IPS-15b (cell line): Measurements from ENCODE around the gene HSPB6.

Experiments used
- H3K27me3 ChIP-seq: one replicate; pipeline ENCODE4 v1.6.1; 2013; ENCODE audit warnings: low read length; ENCODE audit not compliant: control insufficient read depth, insufficient read depth
- H3K36me3 ChIP-seq: one replicate; pipeline ENCODE4 v1.6.1; 2013; ENCODE audit warnings: low read length; ENCODE audit not compliant: control insufficient read depth, insufficient read depth
- H3K4me1 ChIP-seq: one replicate; pipeline ENCODE4 v1.6.1; 2013; ENCODE audit warnings: mild to moderate bottlenecking, low read length; ENCODE audit not compliant: control insufficient read depth, insufficient read depth
- H3K4me3 ChIP-seq: one replicate; pipeline ENCODE4 v1.5.1; 2013; ENCODE audit warnings: low read depth, low read length
- H3K9ac ChIP-seq: one replicate; pipeline ENCODE4 v1.6.1; 2013; ENCODE audit warnings: low read depth, mild to moderate bottlenecking, low read length
- H3K9me3 ChIP-seq: one replicate; pipeline ENCODE4 v1.6.1; 2013; ENCODE audit warnings: mild to moderate bottlenecking, low read length; ENCODE audit not compliant: control insufficient read depth, insufficient read depth

HSPB6 gene

GRCh38 chr19:35738021-35738886 is 18.6 kb downstream of the HSPB6 start:
- Histone ChIP-seq H3K9ac (no peak overlapping the region), H3K36me3 (peaks cover 43% of the 10 kb centered on the region), H3K4me3 (no peak overlapping the region), H3K27me3 (no peaks in the 10 kb centered on the region), H3K4me1 (no peaks in the 10 kb centered on the region), H3K9me3 (no peaks in the 10 kb centered on the region)

DNA sequence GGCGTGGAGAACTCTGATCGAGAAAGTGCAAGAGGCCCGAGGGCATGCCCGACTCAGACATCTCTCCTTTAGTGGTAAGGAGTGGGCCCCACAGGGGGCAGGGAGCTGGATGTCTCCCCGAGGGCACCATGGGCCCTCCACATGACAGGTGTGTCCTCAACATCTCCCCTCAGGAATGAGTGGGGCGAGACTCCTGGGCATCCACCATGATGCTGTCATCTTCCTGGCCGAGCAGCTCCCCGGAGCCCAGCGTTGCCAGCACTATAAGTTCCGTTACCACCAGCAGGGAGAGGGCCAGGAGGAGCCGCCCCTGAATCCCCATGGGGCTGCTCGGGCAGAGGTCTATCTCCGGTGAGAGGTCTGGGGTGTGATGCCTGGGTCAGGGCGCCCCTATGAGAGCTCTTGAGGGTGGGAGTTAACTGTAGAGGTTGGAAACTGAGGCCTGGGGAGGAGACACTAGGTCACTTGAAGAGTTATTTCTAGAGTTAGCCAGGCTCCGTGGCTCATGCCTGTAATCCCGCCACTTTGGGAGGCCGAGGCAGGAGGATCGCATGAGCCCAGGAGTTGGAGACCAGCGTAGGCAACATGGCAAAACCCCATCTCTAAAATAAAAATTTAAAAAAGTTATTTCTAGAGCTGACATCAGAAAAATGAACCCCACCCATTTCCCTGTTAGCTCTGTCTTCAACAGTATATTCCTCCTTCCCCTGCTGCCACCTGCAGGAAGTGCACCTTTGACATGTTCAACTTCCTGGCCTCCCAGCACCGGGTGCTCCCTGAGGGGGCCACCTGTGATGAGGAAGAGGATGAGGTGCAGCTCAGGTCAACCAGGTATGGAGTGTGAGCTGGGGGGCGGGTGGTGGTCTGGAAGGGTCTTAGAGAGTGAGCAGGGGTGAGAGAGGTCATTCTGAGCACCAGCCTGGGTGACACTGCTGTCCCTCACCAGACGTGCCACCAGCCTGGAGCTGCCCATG is 19.6 kb downstream of the HSPB6 start:
- no peaks in the 10 kb centered on the region for H3K4me1 ChIP-seq
- no peak overlapping the region for H3K9ac ChIP-seq
- H3K4me3 ChIP-seq = no peak overlapping the region
- no peaks in the 10 kb centered on the region for H3K9me3 ChIP-seq
- H3K27me3 ChIP-seq = no peaks in the 10 kb centered on the region
- H3K36me3 ChIP-seq = peaks cover 43% of the 10 kb centered on the region

DNA sequence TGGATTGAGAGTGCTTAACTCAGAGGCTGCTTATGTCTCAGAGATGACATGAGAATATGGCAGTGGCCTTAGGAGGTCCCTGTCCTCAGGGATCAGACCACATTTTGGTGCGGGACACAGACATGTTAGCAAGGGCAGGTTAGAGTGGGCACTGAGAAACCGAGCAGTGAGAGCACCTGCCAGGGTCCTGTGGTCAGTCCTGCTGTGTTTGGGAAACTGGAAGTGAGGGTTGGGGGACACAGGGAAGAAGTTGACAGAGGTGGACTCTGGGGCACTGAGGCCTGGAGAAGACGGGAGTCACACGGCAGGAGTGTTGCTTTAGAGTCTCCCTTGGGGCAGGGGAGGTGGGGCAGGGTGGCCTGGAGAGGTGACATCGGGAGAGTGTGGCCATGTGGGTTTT is 21.9 kb downstream of the HSPB6 start:
- peaks cover 62% of the 10 kb centered on the region for H3K36me3 ChIP-seq
- no peaks in the 10 kb centered on the region for H3K9me3 ChIP-seq
- no peak overlapping the region for H3K9ac ChIP-seq
- H3K27me3 ChIP-seq = no peaks in the 10 kb centered on the region
- no peaks in the 10 kb centered on the region for H3K4me1 ChIP-seq
- no peak overlapping the region for H3K4me3 ChIP-seq

GRCh38 chr19:35734273-35734672 is 22.6 kb downstream of the HSPB6 start:
- Histone ChIP-seq H3K4me1 (no peaks in the 10 kb centered on the region), H3K4me3 (no peak overlapping the region), H3K9ac (no peak overlapping the region), H3K9me3 (no peaks in the 10 kb centered on the region), H3K27me3 (no peaks in the 10 kb centered on the region), H3K36me3 (peaks cover 68% of the 10 kb centered on the region)

DNA sequence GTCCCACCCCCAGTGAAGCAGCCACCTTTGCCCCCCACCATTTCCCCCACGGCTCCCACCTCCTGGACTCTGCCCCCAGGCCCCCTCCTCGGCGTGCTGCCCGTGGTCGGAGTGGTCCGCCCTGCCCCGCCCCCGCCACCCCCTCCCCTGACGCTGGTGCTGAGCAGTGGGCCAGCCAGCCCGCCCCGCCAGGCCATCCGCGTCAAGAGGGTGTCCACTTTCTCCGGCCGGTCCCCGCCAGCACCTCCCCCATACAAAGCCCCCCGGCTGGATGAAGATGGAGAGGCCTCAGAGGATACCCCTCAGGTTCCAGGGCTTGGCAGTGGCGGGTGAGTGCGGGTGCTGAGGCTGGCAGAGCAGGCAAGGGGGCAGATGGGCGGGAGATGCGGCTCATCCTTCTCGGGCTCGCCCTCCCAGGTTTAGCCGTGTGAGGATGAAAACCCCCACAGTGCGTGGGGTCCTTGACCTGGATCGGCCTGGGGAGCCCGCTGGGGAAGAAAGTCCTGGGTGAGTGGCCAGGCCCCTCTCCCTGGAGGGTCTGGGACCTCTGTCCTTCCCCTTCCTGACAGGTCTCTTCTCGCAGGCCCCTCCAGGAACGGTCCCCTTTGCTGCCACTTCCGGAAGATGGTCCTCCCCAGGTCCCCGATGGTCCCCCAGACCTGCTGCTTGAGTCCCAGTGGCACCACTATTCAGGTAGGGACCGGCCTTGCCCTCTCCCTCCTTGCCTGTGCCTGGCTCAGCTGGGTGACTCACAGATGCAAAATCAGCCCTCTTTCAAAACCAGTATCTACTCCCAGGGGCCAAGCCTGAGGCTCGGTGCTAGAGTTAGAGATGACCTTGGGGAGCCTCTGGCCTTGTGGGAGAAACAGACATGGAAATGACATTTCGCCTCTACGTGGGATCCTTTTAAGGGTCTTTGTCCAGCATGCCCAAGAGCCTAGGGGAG is 23.4 kb downstream of the HSPB6 start:
- Histone ChIP-seq H3K36me3 (peaks cover 68% of the 10 kb centered on the region), H3K27me3 (no peaks in the 10 kb centered on the region), H3K9ac (no peak overlapping the region), H3K9me3 (no peaks in the 10 kb centered on the region), H3K4me1 (no peaks in the 10 kb centered on the region), H3K4me3 (no peak overlapping the region)

DNA sequence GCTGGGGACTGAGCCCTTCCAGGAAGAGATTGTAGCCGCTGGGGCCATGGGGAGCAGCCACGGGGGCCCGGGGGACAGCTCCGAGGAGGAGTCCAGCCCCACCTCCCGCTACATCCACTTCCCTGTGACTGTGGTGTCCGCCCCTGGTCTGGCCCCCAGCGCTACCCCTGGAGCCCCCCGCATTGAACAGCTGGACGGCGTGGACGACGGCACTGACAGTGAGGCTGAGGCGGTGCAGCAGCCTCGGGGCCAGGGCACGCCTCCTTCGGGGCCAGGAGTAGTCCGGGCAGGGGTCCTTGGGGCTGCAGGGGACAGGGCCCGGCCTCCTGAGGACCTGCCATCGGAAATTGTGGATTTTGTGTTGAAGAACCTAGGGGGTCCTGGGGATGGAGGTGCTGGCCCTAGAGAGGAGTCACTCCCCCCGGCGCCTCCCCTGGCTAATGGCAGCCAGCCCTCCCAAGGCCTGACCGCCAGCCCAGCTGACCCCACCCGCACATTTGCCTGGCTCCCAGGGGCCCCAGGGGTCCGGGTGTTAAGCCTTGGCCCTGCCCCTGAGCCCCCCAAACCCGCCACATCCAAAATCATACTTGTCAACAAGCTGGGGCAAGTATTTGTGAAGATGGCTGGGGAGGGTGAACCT is 24.2 kb downstream of the HSPB6 start:
- Histone ChIP-seq H3K4me1 (no peaks in the 10 kb centered on the region), H3K36me3 (peaks cover 68% of the 10 kb centered on the region), H3K9ac (no peak overlapping the region), H3K27me3 (no peaks in the 10 kb centered on the region), H3K9me3 (no peaks in the 10 kb centered on the region), H3K4me3 (no peak overlapping the region)

DNA sequence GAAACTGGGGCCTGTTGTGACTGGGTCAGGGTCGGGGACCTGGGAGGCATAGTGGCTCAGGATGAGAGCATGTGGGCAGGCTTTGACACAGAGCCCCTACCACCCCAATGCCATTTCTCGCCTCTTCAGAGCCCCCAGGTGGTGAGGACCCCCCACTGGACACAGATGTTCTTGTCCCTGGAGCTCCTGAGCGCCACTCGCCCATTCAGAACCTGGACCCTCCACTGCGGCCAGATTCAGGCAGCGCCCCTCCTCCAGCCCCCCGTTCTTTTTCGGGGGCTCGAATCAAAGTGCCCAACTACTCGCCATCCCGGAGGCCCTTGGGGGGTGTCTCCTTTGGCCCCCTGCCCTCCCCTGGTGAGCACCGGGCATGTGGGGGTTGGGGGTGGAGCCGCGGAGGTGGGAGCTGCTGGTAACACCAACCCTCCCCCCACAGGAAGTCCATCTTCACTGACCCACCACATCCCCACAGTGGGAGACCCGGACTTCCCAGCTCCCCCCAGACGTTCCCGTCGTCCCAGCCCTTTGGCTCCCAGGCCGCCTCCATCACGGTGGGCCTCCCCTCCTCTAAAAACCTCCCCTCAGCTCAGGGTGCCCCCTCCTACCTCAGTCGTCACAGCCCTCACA is 24.9 kb downstream of the HSPB6 start:
- H3K36me3 ChIP-seq = peaks cover 68% of the 10 kb centered on the region
- no peaks in the 10 kb centered on the region for H3K4me1 ChIP-seq
- H3K27me3 ChIP-seq = no peaks in the 10 kb centered on the region
- no peak overlapping the region for H3K4me3 ChIP-seq
- no peak overlapping the region for H3K9ac ChIP-seq
- H3K9me3 ChIP-seq = no peaks in the 10 kb centered on the region

GRCh38 chr19:35731353-35731752 is 25.5 kb downstream of the HSPB6 start:
- Histone ChIP-seq H3K9me3 (no peaks in the 10 kb centered on the region), H3K27me3 (no peaks in the 10 kb centered on the region), H3K4me1 (no peaks in the 10 kb centered on the region), H3K36me3 (peaks cover 65% of the 10 kb centered on the region), H3K4me3 (no peak overlapping the region), H3K9ac (no peak overlapping the region)

DNA sequence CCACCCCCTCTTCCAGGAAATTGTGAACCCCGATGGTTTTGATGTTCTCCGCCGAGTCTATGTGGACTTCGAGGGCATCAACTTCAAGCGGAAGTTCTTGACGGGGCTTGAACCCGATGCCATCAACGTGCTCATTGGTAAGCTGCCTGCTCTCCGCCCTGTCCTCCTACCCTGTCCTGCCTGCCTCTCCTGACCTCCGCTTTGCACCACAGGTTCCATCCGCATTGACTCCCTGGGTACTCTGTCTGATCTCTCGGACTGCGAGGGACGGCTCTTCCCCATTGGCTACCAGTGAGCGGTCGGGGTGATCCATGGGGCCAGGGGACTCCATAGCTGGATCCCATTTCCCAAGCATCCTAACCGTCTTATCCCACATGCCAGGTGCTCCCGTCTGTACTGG is 26.5 kb downstream of the HSPB6 start:
- Histone ChIP-seq H3K4me3 (no peak overlapping the region), H3K9me3 (no peaks in the 10 kb centered on the region), H3K36me3 (peaks cover 72% of the 10 kb centered on the region), H3K9ac (no peak overlapping the region), H3K27me3 (no peaks in the 10 kb centered on the region), H3K4me1 (no peaks in the 10 kb centered on the region)

GRCh38 chr19:35729763-35730162 is 27.1 kb downstream of the HSPB6 start:
- H3K36me3 ChIP-seq = peaks cover 76% of the 10 kb centered on the region
- no peak overlapping the region for H3K9ac ChIP-seq
- H3K9me3 ChIP-seq = no peaks in the 10 kb centered on the region
- no peaks in the 10 kb centered on the region for H3K4me1 ChIP-seq
- no peaks in the 10 kb centered on the region for H3K27me3 ChIP-seq
- no peak overlapping the region for H3K4me3 ChIP-seq
